Measurements from ENCODE around the gene CHRNA3.

- TF ChIP-seq EZH2 (IDR thresholded peaks at IDR 0.05) (no peak), POLR2AphosphoS5 (IDR thresholded peaks at IDR 0.05; ENCODE audit: low read depth, low read length) (no peak), POLR2A (IDR thresholded peaks at IDR 0.05; ENCODE audit: borderline replicate concordance, extremely low read depth, insufficient read depth, insufficient read length) (no peak), CBX3 (IDR thresholded peaks at IDR 0.05; ENCODE audit: low read depth) (no peak)
- TF ChIP-seq, protein P1, sequence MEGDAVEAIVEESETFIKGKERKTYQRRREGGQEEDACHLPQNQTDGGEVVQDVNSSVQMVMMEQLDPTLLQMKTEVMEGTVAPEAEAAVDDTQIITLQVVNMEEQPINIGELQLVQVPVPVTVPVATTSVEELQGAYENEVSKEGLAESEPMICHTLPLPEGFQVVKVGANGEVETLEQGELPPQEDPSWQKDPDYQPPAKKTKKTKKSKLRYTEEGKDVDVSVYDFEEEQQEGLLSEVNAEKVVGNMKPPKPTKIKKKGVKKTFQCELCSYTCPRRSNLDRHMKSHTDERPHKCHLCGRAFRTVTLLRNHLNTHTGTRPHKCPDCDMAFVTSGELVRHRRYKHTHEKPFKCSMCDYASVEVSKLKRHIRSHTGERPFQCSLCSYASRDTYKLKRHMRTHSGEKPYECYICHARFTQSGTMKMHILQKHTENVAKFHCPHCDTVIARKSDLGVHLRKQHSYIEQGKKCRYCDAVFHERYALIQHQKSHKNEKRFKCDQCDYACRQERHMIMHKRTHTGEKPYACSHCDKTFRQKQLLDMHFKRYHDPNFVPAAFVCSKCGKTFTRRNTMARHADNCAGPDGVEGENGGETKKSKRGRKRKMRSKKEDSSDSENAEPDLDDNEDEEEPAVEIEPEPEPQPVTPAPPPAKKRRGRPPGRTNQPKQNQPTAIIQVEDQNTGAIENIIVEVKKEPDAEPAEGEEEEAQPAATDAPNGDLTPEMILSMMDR (IDR thresholded peaks at IDR 0.05 in 2 of 3, conservative IDR thresholded peaks at IDR 0.05 in 1 of 3; ENCODE audit: borderline replicate concordance in 1 of 3, insufficient read depth in 1 of 3, low read depth in 2 of 3, low read length in 2 of 3), result no peak
- TF ChIP-seq, protein P2, sequence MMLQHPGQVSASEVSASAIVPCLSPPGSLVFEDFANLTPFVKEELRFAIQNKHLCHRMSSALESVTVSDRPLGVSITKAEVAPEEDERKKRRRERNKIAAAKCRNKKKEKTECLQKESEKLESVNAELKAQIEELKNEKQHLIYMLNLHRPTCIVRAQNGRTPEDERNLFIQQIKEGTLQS (IDR thresholded peaks at IDR 0.05), result no peak
Observed at GRCh38 chr15:78654272-78654671, 33.5 kb upstream of the CHRNA3 start.

All from HCT116 (cell line).